Germinal center (tissue), 1 donor: Measurements from ENCODE around the gene NCAM2.

Experiments used
- DNase-seq: peaks from one replicate; pipeline ENCODE4 v3.0.0; 2012; ENCODE audit warnings: mixed read lengths, low spot score

The NCAM2 gene

GRCh38 chr21:21028275-21028820 is 30.1 kb downstream of the NCAM2 start:
- DNase-seq, result no peak

- DNase-seq, result no peak
Observed at GRCh38 chr21:21029164-21029563, 31.0 kb downstream of the NCAM2 start.

GRCh38 chr21:21030311-21030710 is 32.1 kb downstream of the NCAM2 start:
- no peak for DNase-seq

- no peak for DNase-seq
Observed at GRCh38 chr21:21034036-21034435, 35.8 kb downstream of the NCAM2 start.

GRCh38 chr21:21039624-21040170 is 41.5 kb downstream of the NCAM2 start:
- DNase-seq, result no peak

GRCh38 chr21:21045518-21045917 is 47.3 kb downstream of the NCAM2 start:
- no peak for DNase-seq

- no peak for DNase-seq
Observed at GRCh38 chr21:21046063-21046462, 47.9 kb downstream of the NCAM2 start.

GRCh38 chr21:21051109-21052055 is 53.2 kb downstream of the NCAM2 start:
- DNase-seq, result no peak

GRCh38 chr21:21052672-21053071 is 54.5 kb downstream of the NCAM2 start:
- DNase-seq, result no peak

- no peak for DNase-seq
Observed at GRCh38 chr21:21057349-21058062, 59.3 kb downstream of the NCAM2 start.

- no peak for DNase-seq
Observed at GRCh38 chr21:21063828-21064227, 65.6 kb downstream of the NCAM2 start.

GRCh38 chr21:21064353-21064752 is 66.1 kb downstream of the NCAM2 start:
- no peak for DNase-seq

- DNase-seq, result no peak
Observed at GRCh38 chr21:21067375-21067774, 69.2 kb downstream of the NCAM2 start.

GRCh38 chr21:21074305-21074704 is 76.1 kb downstream of the NCAM2 start:
- no peak for DNase-seq

- DNase-seq, result no peak
Observed at GRCh38 chr21:21076051-21076450, 77.8 kb downstream of the NCAM2 start.

GRCh38 chr21:21076491-21076890 is 78.3 kb downstream of the NCAM2 start:
- no peak for DNase-seq

- no peak for DNase-seq
Observed at GRCh38 chr21:21079646-21080045, 81.4 kb downstream of the NCAM2 start.

- no peak for DNase-seq
Observed at GRCh38 chr21:21084179-21084578, 86.0 kb downstream of the NCAM2 start.

- DNase-seq, result no peak
Observed at GRCh38 chr21:21085206-21085605, 87.0 kb downstream of the NCAM2 start.

- DNase-seq, result no peak
Observed at GRCh38 chr21:21096956-21097355, 98.7 kb downstream of the NCAM2 start.

GRCh38 chr21:21097466-21097865 is 99.3 kb downstream of the NCAM2 start:
- no peak for DNase-seq

GRCh38 chr21:21101911-21102310 is 103.7 kb downstream of the NCAM2 start:
- DNase-seq, result no peak

GRCh38 chr21:21102896-21103295 is 104.7 kb downstream of the NCAM2 start:
- no peak for DNase-seq
